Choroid plexus epithelial cell (primary cell): ENCODE data around the gene PDCD4.
A peak's percentile ranks its signal among the peaks of the same experiment; 100 is the strongest.

Source experiments
- DNase-seq: peaks from one replicate; pipeline ENCODE4 v3.0.0-alpha.2; 2010; ENCODE audit warnings: low read depth
- H3K4me3 ChIP-seq: 2 replicates; pipeline ENCODE4 v1.5.1; 2011; ENCODE audit warnings: low read depth, mild to moderate bottlenecking, control low read depth, low read length, moderate library complexity
- TF ChIP-seq, protein P1 (sequence below): conservative IDR thresholded peaks from 2 replicates; pipeline ENCODE4 v1.5.1; 2011; ENCODE audit warnings: low read depth, mild to moderate bottlenecking, control low read depth, inconsistent platforms, low read length, moderate library complexity

PDCD4 gene

DNA sequence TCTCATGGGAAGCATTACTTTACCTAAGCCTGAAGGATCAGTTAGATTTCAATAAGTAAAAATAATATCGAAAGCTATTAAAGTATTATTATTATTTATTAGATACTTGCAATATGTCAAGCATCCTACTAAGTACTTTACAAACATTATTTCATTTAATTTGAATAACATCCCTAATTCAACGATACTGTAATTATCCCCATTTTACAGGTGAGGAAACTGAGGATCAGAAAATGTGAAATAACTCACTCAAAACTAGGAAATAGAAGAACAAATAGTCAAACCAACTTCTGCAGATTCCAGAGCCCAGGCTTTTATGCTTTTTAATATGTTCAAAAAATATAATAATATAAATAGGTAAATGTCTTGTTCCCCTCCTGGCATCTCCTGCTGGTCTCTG, 10.3 kb upstream of the PDCD4 start:
- no peak overlapping the region for H3K4me3 ChIP-seq
- DNase-seq = no peak
- TF ChIP-seq, protein P1, sequence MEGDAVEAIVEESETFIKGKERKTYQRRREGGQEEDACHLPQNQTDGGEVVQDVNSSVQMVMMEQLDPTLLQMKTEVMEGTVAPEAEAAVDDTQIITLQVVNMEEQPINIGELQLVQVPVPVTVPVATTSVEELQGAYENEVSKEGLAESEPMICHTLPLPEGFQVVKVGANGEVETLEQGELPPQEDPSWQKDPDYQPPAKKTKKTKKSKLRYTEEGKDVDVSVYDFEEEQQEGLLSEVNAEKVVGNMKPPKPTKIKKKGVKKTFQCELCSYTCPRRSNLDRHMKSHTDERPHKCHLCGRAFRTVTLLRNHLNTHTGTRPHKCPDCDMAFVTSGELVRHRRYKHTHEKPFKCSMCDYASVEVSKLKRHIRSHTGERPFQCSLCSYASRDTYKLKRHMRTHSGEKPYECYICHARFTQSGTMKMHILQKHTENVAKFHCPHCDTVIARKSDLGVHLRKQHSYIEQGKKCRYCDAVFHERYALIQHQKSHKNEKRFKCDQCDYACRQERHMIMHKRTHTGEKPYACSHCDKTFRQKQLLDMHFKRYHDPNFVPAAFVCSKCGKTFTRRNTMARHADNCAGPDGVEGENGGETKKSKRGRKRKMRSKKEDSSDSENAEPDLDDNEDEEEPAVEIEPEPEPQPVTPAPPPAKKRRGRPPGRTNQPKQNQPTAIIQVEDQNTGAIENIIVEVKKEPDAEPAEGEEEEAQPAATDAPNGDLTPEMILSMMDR = no peak

DNA sequence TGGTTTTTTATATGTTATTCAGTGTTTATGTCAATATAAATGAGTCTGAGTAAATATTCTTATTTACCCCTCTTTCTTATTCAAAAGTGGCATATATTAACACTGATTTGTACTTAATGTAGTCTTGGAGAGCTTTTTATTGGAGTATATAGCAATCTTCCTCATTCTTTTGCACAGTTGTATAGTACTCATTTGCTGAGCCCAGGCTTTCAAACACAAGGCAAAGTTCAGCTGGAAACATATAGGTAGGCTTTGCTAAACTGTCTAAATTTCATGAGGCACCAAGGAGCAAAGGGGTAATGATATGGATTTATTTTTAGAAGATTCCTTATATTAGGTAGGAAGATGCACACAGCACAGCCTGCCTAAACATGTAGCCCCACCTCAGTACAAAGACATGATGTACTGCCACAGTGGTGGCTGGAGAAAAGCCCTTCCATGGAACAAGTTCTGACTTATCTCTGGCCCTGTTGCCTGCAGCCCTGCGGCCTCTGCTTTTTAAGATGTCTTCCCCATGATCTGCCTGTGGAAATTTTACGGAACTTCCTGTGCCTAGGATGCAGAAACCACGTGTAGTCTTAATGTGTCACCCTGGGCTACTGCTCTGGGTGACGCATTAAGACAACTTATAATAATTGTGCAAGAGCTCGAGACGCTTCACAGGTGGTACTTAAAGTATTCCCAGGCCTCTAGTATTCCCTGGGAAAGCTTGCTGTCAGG, 9.6 kb upstream of the PDCD4 start:
- peak; percentile 17 for DNase-seq
- TF ChIP-seq, protein P1 = no peak
- no peak overlapping the region for H3K4me3 ChIP-seq

DNA sequence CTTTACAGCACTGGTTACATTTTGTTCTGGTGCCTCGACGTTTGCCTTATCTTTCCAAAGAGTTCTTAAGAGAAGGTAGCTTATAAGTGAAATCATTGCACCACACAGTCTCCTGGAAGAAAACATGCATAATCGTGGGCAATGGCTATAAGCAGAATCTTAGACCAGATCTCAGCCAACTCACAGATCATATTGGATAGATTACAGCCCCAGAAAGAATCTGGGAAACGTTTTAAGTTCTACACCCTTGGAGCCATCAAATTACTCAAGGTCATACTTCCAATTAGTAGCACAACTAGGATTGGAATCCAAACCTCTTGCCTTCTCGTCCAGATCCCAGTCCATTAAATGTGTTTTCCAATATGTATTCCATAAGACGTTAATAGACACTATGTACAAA, 8.8 kb upstream of the PDCD4 start:
- TF ChIP-seq, protein P1 = no peak
- no peak for DNase-seq
- no peak overlapping the region for H3K4me3 ChIP-seq

DNA sequence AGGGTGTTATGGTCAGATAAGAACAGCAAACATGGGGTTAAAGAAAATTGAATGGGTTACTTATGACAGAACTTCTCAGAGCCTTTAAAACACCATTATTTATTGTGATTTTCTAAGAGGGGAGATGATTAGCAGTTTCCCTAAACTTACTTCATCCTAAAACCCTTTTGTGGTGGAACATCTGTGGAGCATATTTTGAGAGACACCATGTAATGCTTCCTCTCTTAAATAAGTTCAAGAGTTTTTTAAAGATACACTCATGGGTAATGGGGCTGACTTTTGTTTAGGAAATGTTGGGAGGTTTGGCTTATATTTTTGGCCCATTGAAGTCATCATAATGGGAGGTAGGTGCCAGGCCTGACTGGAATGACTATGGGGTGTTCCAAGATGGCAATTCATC, 8.4 kb upstream of the PDCD4 start:
- H3K4me3 ChIP-seq = no peak overlapping the region
- no peak for DNase-seq

DNA sequence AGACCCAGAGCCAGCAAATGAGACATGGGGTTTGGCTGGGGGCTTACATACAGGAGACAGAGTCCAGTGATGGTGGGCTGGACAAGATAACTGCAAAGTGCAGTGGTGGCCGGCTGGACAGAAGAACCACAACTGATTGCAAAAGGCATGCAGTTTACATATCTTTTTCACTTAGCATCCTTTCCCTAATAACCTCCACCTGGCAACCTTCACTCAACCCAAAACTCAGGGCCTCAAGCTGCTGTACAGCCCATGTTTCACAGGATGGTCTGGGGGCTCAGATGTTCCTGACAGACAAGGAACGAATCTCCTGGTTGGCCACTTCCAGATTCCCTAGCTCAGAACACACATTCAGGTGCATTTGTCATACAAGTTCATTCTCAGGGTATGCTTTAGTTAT, 7.8 kb upstream of the PDCD4 start:
- no peak for DNase-seq
- TF ChIP-seq, protein P1 = no peak
- no peak overlapping the region for H3K4me3 ChIP-seq

More for the DNA sequence above, 8.4 kb upstream of the PDCD4 start:
- TF ChIP-seq, protein P1 = no peak

DNA sequence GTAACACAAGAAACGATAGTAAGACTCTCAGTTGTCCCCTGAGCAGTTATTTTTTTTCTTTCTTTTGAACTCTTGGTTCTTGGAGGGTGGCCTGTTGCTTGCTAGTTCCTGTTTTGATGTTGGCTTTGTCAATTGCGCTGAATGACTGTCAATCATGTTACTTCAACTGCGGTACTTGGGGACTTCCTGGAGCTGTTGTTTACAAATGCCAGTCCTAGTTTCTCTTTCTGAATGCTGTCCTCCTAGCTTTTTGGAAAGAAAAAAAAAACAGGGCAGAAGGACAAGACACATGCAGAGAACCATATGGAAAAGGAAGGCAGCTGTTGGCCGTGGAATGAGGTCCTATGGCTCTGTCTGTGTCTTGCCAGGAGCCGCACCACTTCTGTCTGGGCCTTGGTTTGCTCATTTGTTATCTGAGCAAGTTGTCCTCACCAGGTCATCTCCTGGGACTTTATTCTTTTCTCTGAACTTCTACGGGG, 7.0 kb upstream of the PDCD4 start:
- TF ChIP-seq, protein P1 = no peak
- peak; percentile 18 for DNase-seq
- H3K4me3 ChIP-seq = no peak overlapping the region
